GM23338 (cell line): ENCODE measurements around the gene DAPK2. TPM values are rescaled to one million over a fixed set of nuclear protein-coding genes. Genes with fewer than 3 reads are reported as not detected.

ENCODE experiments used
- ATAC-seq: fragments of 200-7000 bp; cut with Tn5 transposase; 3 replicates; pipeline ENCODE4 v1.9.1; 2020
- DNase-seq: peaks from one replicate; pipeline ENCODE4 v3.0.0-alpha.2; 2015; ENCODE audit warnings: low spot score
- H2AFZ ChIP-seq: fragments of 200-600 bp; sonication (generic); 2 replicates; pipeline ENCODE4 v1.8.0; 2016; ENCODE audit warnings: antibody characterized with exemption, mild to moderate bottlenecking, moderate library complexity
- H3F3A ChIP-seq: fragments of 200-600 bp; sonication (generic); replicated peaks from 2 replicates; pipeline ENCODE4 v1.8.0; 2017; ENCODE audit warnings: antibody characterized with exemption, mixed run types, low read depth
- H3K27ac ChIP-seq: fragments of 200-600 bp; sonication (generic); 2 replicates; pipeline ENCODE4 v1.6.1; 2016; ENCODE audit warnings: low read depth
- H3K27me3 ChIP-seq: fragments of 200-600 bp; sonication (generic); 2 replicates; pipeline ENCODE4 v1.8.0; 2016; ENCODE audit warnings: mild to moderate bottlenecking, mixed run types, moderate library complexity; ENCODE audit not compliant: insufficient read depth
- H3K36me3 ChIP-seq: fragments of 200-600 bp; sonication (generic); 2 replicates; pipeline ENCODE4 v1.8.0; 2016; ENCODE audit warnings: mild to moderate bottlenecking; ENCODE audit not compliant: insufficient read depth
- H3K4me1 ChIP-seq: fragments of 200-600 bp; sonication (generic); 2 replicates; pipeline ENCODE4 v1.8.0; 2016; ENCODE audit warnings: mild to moderate bottlenecking, moderate library complexity; ENCODE audit not compliant: insufficient read depth
- H3K4me2 ChIP-seq: fragments of 200-600 bp; sonication (generic); 2 replicates; pipeline ENCODE4 v1.7.1; 2017; ENCODE audit warnings: mixed run types
- H3K4me3 ChIP-seq: fragments of 200-600 bp; sonication (generic); 2 replicates; pipeline ENCODE4 v1.6.1; 2016; ENCODE audit warnings: mixed run types
- H3K79me2 ChIP-seq: fragments of 200-600 bp; sonication (generic); replicated peaks from 2 replicates; pipeline ENCODE4 v1.8.0; 2017; ENCODE audit warnings: mild to moderate bottlenecking; ENCODE audit not compliant: insufficient read depth
- H3K9me2 ChIP-seq: fragments of 200-600 bp; sonication (generic); 2 replicates; pipeline ENCODE4 v1.8.0; 2017; ENCODE audit not compliant: insufficient read depth
- H4K20me1 ChIP-seq: fragments of 200-600 bp; sonication (generic); replicated peaks from 2 replicates; pipeline ENCODE4 v1.8.0; 2017; ENCODE audit warnings: mild to moderate bottlenecking; ENCODE audit not compliant: insufficient read depth
- H3K27ac Mint-ChIP-seq: 2 replicates; pipeline ENCODE4 v1.8.0; 2020; ENCODE audit warnings: inconsistent platforms, mild to moderate bottlenecking, moderate library complexity, mixed read lengths
- H3K27me3 Mint-ChIP-seq: 3 replicates; pipeline ENCODE4 v1.8.0; 2022; ENCODE audit warnings: low read depth, mild to moderate bottlenecking, moderate library complexity, mixed read lengths, inconsistent platforms; ENCODE audit not compliant: insufficient read depth, poor library complexity
- H3K36me3 Mint-ChIP-seq: 3 replicates; pipeline ENCODE4 v1.8.0; 2021; ENCODE audit warnings: low read depth, mild to moderate bottlenecking, inconsistent platforms, moderate library complexity, mixed read lengths
- H3K4me1 Mint-ChIP-seq: 3 replicates; pipeline ENCODE4 v1.8.0; 2020; ENCODE audit warnings: mild to moderate bottlenecking, inconsistent platforms, mixed read lengths
- H3K4me3 Mint-ChIP-seq: 3 replicates; pipeline ENCODE4 v1.8.0; 2021; ENCODE audit warnings: moderate library complexity, mild to moderate bottlenecking, inconsistent platforms, mixed read lengths
- H3K9me3 Mint-ChIP-seq: 3 replicates; pipeline ENCODE4 v1.8.0; 2020; ENCODE audit warnings: moderate library complexity, mild to moderate bottlenecking, inconsistent platforms, mixed read lengths
- CREB1 ChIP-seq: fragments of 250-450 bp; sonication (Bioruptor Pico); IDR thresholded peaks from 2 replicates; pipeline ENCODE4 v1.5.0; 2020; ENCODE audit warnings: low read depth, mild to moderate bottlenecking, moderate library complexity
- EZH2 ChIP-seq: fragments of 200-600 bp; sonication (generic); IDR thresholded peaks from one replicate; pipeline ENCODE4 v1.8.0; 2017; ENCODE audit warnings: antibody characterized with exemption, mild to moderate bottlenecking, low read depth; ENCODE audit not compliant: unreplicated experiment
- EZH2phosphoT487 ChIP-seq: fragments of 200-600 bp; sonication (generic); IDR thresholded peaks from one replicate; pipeline ENCODE4 v1.8.1; 2018; ENCODE audit warnings: antibody characterized with exemption; ENCODE audit not compliant: unreplicated experiment
- NANOG ChIP-seq: IDR thresholded peaks from 2 replicates; pipeline ENCODE4 v1.6.1; 2016; ENCODE audit warnings: antibody characterized with exemption, borderline replicate concordance
- POLR2AphosphoS5 ChIP-seq: IDR thresholded peaks from 2 replicates; pipeline ENCODE4 v1.6.1; 2016; ENCODE audit warnings: antibody characterized with exemption, low read depth
- STAT1 ChIP-seq: IDR thresholded peaks from one replicate; pipeline ENCODE4 v1.6.1; 2016; ENCODE audit warnings: antibody characterized with exemption; ENCODE audit not compliant: unreplicated experiment
- ZNF114 ChIP-seq: fragments of 250-450 bp; sonication (Bioruptor Pico); IDR thresholded peaks from 2 replicates; pipeline ENCODE4 v1.5.0; 2020; ENCODE audit warnings: mild to moderate bottlenecking, moderate library complexity
- polyA plus RNA-seq: library from polyadenylated mRNA; unstranded; fragments of >200 nt; fragmentation: Nextera tagmentation; extraction: Ambion mirVana; gene quantifications from 2 replicates; pipeline ENCODE4 v1.2.1, GENCODE V29; 2016
- total RNA-seq: library from RNA; depleted of rRNA; stranded (reverse); fragments of >200 nt; shearing (Covaris generic); gene quantifications from 2 replicates; pipeline ENCODE4 v1.2.3, GENCODE V29; 2014
- TF ChIP-seq, protein P1 (sequence below): IDR thresholded peaks from one replicate; pipeline ENCODE4 v1.6.1; 2018; ENCODE audit warnings: antibody characterized with exemption; ENCODE audit not compliant: unreplicated experiment
- TF ChIP-seq, protein P2 (sequence below): IDR thresholded peaks from 2 replicates; pipeline ENCODE4 v1.6.1; 2016; ENCODE audit warnings: antibody characterized with exemption
- TF ChIP-seq, protein P3 (sequence below), 2 experiments: fragments of 200-600 bp in 1 of 2; sonication (generic) in 1 of 2; conservative IDR thresholded peaks; 2 replicates each; pipeline versions ENCODE4 v1.5.1 to v1.6.1; 2016 to 2017; ENCODE audit warnings: antibody characterized with exemption in 2 of 2, low read depth in 2 of 2, mild to moderate bottlenecking in 2 of 2, moderate library complexity in 1 of 2

Gene DAPK2
- total and polyA plus RNA-seq, 2 experiments from 2014 or later, result 1.6 to 3.1 TPM

DNA sequence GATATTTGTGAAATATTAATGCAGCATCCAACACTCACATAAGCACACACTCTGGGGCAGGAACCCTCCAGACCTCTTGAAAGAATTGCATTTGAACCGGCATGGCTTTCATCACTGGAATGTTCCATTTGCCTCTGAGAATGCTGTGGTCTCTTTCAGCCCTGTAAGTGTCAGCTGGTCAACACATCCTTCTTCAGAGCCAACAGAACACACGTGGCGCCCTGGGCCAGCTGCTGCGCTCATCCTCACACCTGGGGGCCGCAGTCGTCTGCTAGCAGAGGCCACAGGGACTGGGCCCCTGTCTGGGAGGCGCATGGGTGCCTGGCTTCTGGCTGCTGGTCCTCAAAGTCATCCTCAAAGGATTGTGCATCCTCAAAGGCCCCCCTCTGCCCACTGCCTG, 141.2 kb downstream of the DAPK2 start:
- ATAC-seq (no peak), DNase-seq (no peak)
- peaks cover 5% of the 10 kb centered on the region for H3K27me3 Mint-ChIP-seq
- Histone ChIP-seq H3K4me3 (no peak overlapping the region), H2AFZ (0 out of 2 replicates have a peak overlapping the region, but pooled peaks have one; percentile 29), H3K27ac (no peak overlapping the region), H3K36me3 (no peaks in the 10 kb centered on the region), H3K4me1 (no peaks in the 10 kb centered on the region), H3K9me2 (peaks cover 3% of the 10 kb centered on the region; the same call in 1 of the 2 replicates), H3K27me3 (no peaks in the 10 kb centered on the region), H4K20me1 (no peaks in the 10 kb centered on the region), H3F3A (no peaks in the 10 kb centered on the region), H3K4me2 (no peak overlapping the region), H3K79me2 (no peaks in the 10 kb centered on the region)
- TF ChIP-seq CREB1 (CRISPR knock-in tag), result no peak
- no peak for TF ChIP-seq NANOG
- TF ChIP-seq, protein P1, sequence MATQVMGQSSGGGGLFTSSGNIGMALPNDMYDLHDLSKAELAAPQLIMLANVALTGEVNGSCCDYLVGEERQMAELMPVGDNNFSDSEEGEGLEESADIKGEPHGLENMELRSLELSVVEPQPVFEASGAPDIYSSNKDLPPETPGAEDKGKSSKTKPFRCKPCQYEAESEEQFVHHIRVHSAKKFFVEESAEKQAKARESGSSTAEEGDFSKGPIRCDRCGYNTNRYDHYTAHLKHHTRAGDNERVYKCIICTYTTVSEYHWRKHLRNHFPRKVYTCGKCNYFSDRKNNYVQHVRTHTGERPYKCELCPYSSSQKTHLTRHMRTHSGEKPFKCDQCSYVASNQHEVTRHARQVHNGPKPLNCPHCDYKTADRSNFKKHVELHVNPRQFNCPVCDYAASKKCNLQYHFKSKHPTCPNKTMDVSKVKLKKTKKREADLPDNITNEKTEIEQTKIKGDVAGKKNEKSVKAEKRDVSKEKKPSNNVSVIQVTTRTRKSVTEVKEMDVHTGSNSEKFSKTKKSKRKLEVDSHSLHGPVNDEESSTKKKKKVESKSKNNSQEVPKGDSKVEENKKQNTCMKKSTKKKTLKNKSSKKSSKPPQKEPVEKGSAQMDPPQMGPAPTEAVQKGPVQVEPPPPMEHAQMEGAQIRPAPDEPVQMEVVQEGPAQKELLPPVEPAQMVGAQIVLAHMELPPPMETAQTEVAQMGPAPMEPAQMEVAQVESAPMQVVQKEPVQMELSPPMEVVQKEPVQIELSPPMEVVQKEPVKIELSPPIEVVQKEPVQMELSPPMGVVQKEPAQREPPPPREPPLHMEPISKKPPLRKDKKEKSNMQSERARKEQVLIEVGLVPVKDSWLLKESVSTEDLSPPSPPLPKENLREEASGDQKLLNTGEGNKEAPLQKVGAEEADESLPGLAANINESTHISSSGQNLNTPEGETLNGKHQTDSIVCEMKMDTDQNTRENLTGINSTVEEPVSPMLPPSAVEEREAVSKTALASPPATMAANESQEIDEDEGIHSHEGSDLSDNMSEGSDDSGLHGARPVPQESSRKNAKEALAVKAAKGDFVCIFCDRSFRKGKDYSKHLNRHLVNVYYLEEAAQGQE, result no peak
- H3K9me3 Mint-ChIP-seq, result no peaks in the 10 kb centered on the region
- H3K36me3 Mint-ChIP-seq, result no peaks in the 10 kb centered on the region
- no peak overlapping the region for H3K27ac Mint-ChIP-seq
- no peak overlapping the region for H3K4me3 Mint-ChIP-seq
- H3K4me1 Mint-ChIP-seq, result peaks cover 18% of the 10 kb centered on the region

DNA sequence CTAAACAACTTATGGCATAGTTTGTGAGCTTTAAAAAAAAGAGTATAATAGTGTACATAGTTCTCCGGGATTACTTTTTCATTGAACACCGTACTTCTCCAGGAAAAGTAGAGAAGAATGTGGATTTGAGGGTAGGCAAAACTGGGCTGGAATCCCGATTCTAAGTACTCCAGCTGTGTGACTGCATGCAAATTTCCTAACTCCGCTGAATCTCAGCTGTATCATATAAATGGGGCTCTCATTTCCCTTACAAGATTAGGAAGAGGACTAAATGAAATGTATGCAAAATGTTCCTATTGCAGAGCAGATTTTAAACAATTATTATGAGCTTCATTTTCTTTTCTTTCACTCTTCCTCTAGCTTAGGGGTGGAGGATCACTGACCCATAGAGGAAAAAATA, 142.2 kb downstream of the DAPK2 start:
- Mint-ChIP-seq H3K27me3 (peaks cover 4% of the 10 kb centered on the region), H3K27ac (no peak overlapping the region), H3K4me3 (no peak overlapping the region), H3K9me3 (no peaks in the 10 kb centered on the region), H3K36me3 (no peaks in the 10 kb centered on the region), H3K4me1 (peaks cover 13% of the 10 kb centered on the region)
- Histone ChIP-seq H3K9me2 (peaks cover 3% of the 10 kb centered on the region; the same call in 1 of the 2 replicates), H3K36me3 (no peaks in the 10 kb centered on the region), H3K4me3 (no peak overlapping the region), H3K27me3 (no peaks in the 10 kb centered on the region), H3K4me1 (no peaks in the 10 kb centered on the region), H3K79me2 (no peaks in the 10 kb centered on the region), H3F3A (no peaks in the 10 kb centered on the region), H2AFZ (no peak overlapping the region), H3K4me2 (no peak overlapping the region), H3K27ac (no peak overlapping the region), H4K20me1 (no peaks in the 10 kb centered on the region)
- ATAC-seq, result no peak
- no peak for DNase-seq
- TF ChIP-seq ZNF114 (no peak), NANOG (no peak), POLR2AphosphoS5 (no peak), EZH2 (no peak), CREB1 (CRISPR knock-in tag) (no peak), STAT1 (no peak), EZH2phosphoT487 (no peak)
- TF ChIP-seq, protein P2, sequence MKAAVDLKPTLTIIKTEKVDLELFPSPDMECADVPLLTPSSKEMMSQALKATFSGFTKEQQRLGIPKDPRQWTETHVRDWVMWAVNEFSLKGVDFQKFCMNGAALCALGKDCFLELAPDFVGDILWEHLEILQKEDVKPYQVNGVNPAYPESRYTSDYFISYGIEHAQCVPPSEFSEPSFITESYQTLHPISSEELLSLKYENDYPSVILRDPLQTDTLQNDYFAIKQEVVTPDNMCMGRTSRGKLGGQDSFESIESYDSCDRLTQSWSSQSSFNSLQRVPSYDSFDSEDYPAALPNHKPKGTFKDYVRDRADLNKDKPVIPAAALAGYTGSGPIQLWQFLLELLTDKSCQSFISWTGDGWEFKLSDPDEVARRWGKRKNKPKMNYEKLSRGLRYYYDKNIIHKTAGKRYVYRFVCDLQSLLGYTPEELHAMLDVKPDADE, result no peak
- TF ChIP-seq, protein P3, sequence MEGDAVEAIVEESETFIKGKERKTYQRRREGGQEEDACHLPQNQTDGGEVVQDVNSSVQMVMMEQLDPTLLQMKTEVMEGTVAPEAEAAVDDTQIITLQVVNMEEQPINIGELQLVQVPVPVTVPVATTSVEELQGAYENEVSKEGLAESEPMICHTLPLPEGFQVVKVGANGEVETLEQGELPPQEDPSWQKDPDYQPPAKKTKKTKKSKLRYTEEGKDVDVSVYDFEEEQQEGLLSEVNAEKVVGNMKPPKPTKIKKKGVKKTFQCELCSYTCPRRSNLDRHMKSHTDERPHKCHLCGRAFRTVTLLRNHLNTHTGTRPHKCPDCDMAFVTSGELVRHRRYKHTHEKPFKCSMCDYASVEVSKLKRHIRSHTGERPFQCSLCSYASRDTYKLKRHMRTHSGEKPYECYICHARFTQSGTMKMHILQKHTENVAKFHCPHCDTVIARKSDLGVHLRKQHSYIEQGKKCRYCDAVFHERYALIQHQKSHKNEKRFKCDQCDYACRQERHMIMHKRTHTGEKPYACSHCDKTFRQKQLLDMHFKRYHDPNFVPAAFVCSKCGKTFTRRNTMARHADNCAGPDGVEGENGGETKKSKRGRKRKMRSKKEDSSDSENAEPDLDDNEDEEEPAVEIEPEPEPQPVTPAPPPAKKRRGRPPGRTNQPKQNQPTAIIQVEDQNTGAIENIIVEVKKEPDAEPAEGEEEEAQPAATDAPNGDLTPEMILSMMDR (conservative IDR thresholded peaks at IDR 0.05; ENCODE audit: low read depth in 2 of 2), result no peak
- TF ChIP-seq, protein P1, result no peak
